ENCODE results near the gene DPYD.

The DPYD gene

GRCh38 chr1:97721221-97721620 is 199.6 kb downstream of the DPYD start:
- DNase-seq (ENCODE audit: low read depth): no peak
- no peak overlapping the region for H3K4me3 ChIP-seq (ENCODE audit: low read depth, low read length)
- no peak for TF ChIP-seq CTCF (IDR thresholded peaks at IDR 0.05; ENCODE audit: control insufficient read depth, extremely low read depth, insufficient read depth)

GRCh38 chr1:97712980-97713379 is 207.9 kb downstream of the DPYD start:
- H3K4me3 ChIP-seq (ENCODE audit: low read depth, low read length): no peak overlapping the region
- no peak for DNase-seq (ENCODE audit: low read depth)
- TF ChIP-seq CTCF (IDR thresholded peaks at IDR 0.05; ENCODE audit: control insufficient read depth, extremely low read depth, insufficient read depth): no peak

GRCh38 chr1:97711858-97712257 is 209.0 kb downstream of the DPYD start:
- TF ChIP-seq CTCF (IDR thresholded peaks at IDR 0.05; ENCODE audit: control insufficient read depth, extremely low read depth, insufficient read depth): no peak
- DNase-seq (ENCODE audit: low read depth): no peak
- no peak overlapping the region for H3K4me3 ChIP-seq (ENCODE audit: low read depth, low read length)

GRCh38 chr1:97693601-97694000 is 227.2 kb downstream of the DPYD start:
- DNase-seq (ENCODE audit: low read depth): no peak
- no peak overlapping the region for H3K4me3 ChIP-seq (ENCODE audit: low read depth, low read length)
- TF ChIP-seq CTCF (IDR thresholded peaks at IDR 0.05; ENCODE audit: control insufficient read depth, extremely low read depth, insufficient read depth): no peak

- H3K4me3 ChIP-seq (ENCODE audit: low read depth, low read length): no peak overlapping the region
- no peak for TF ChIP-seq CTCF (IDR thresholded peaks at IDR 0.05; ENCODE audit: control insufficient read depth, extremely low read depth, insufficient read depth)
- DNase-seq (ENCODE audit: low read depth): no peak
Observed at GRCh38 chr1:97691325-97691724, 229.5 kb downstream of the DPYD start.

GRCh38 chr1:97685360-97685759 is 235.5 kb downstream of the DPYD start:
- TF ChIP-seq CTCF (IDR thresholded peaks at IDR 0.05; ENCODE audit: control insufficient read depth, extremely low read depth, insufficient read depth): no peak
- no peak overlapping the region for H3K4me3 ChIP-seq (ENCODE audit: low read depth, low read length)
- no peak for DNase-seq (ENCODE audit: low read depth)

GRCh38 chr1:97680894-97681293 is 239.9 kb downstream of the DPYD start:
- H3K4me3 ChIP-seq (ENCODE audit: low read depth, low read length): no peak overlapping the region
- no peak for TF ChIP-seq CTCF (IDR thresholded peaks at IDR 0.05; ENCODE audit: control insufficient read depth, extremely low read depth, insufficient read depth)
- DNase-seq (ENCODE audit: low read depth): no peak
